Smooth muscle cell of the brain vasculature (primary cell): ENCODE results near the gene TUBGCP2.

Experiments used
- DNase-seq: peaks from one replicate; pipeline ENCODE4 v3.0.0-alpha.2; 2012; ENCODE audit warnings: low read depth, low spot score

The TUBGCP2 gene

GRCh38 chr10:133279326-133280226 is 29.1 kb downstream of the TUBGCP2 start:
- no peak for DNase-seq

GRCh38 chr10:133278577-133279265 is 30.0 kb downstream of the TUBGCP2 start:
- no peak for DNase-seq

- no peak for DNase-seq
Observed at GRCh38 chr10:133277993-133278576, 30.6 kb downstream of the TUBGCP2 start.

GRCh38 chr10:133277277-133277992 is 31.2 kb downstream of the TUBGCP2 start:
- DNase-seq: no peak

- no peak for DNase-seq
Observed at GRCh38 chr10:133276435-133277201, 32.1 kb downstream of the TUBGCP2 start, which contains the start of gene ADAM8. Gene ADAM8, minus strand, starts transcription at chr10:133276868. Its CDS starts 51 bp downstream, at chr10:133276817.

GRCh38 chr10:133276100-133276434 is 32.6 kb downstream of the TUBGCP2 start:
- DNase-seq: no peak

GRCh38 chr10:133275684-133276092 is 33.0 kb downstream of the TUBGCP2 start:
- no peak for DNase-seq

- DNase-seq: no peak
Observed at GRCh38 chr10:133274751-133275683, 33.7 kb downstream of the TUBGCP2 start.

GRCh38 chr10:133273534-133274143 is 35.0 kb downstream of the TUBGCP2 start:
- no peak for DNase-seq

- DNase-seq: no peak
Observed at GRCh38 chr10:133272964-133273420, 35.7 kb downstream of the TUBGCP2 start.

GRCh38 chr10:133272301-133272963 is 36.2 kb downstream of the TUBGCP2 start:
- DNase-seq: no peak

- no peak for DNase-seq
Observed at GRCh38 chr10:133271521-133272300, 37.0 kb downstream of the TUBGCP2 start.

GRCh38 chr10:133270773-133271297 is 37.8 kb downstream of the TUBGCP2 start:
- DNase-seq: no peak

- no peak for DNase-seq
Observed at GRCh38 chr10:133270204-133270603, 38.5 kb downstream of the TUBGCP2 start.

GRCh38 chr10:133269367-133269766 is 39.3 kb downstream of the TUBGCP2 start:
- DNase-seq: no peak

GRCh38 chr10:133268532-133268931 is 40.1 kb downstream of the TUBGCP2 start:
- DNase-seq: no peak

- no peak for DNase-seq
Observed at GRCh38 chr10:133267829-133268228, 40.8 kb downstream of the TUBGCP2 start.

- DNase-seq: no peak
Observed at GRCh38 chr10:133267293-133267692, 41.4 kb downstream of the TUBGCP2 start.
